GM12872 (cell line): ENCODE data around the gene RIC8B.

ENCODE experiments used
- TF ChIP-seq, protein P1 (sequence below): IDR thresholded peaks from 3 replicates; pipeline ENCODE4 v1.5.1; 2011; ENCODE audit warnings: low read depth, mild to moderate bottlenecking, low read length, moderate library complexity; ENCODE audit not compliant: insufficient read depth

RIC8B gene

DNA sequence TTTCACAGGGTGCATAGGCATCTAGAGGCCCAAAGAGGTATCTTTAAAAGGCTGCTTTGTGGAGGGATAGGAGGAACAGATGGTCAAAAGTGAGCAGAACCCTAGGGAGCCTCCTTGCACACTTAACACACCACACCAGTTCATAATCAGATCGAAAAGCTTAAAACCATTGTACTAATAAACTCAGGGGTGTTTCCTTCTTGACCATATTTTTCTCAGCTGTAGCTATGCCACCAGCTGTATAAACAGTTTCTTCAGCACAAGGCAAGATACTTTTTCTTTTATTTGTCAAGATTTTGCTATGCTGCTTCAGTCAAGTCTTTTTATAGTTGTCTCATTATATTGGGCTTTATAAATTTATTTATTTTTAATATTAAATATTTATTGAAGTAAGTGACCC is 88.7 kb downstream of the RIC8B start:
- TF ChIP-seq, protein P1, sequence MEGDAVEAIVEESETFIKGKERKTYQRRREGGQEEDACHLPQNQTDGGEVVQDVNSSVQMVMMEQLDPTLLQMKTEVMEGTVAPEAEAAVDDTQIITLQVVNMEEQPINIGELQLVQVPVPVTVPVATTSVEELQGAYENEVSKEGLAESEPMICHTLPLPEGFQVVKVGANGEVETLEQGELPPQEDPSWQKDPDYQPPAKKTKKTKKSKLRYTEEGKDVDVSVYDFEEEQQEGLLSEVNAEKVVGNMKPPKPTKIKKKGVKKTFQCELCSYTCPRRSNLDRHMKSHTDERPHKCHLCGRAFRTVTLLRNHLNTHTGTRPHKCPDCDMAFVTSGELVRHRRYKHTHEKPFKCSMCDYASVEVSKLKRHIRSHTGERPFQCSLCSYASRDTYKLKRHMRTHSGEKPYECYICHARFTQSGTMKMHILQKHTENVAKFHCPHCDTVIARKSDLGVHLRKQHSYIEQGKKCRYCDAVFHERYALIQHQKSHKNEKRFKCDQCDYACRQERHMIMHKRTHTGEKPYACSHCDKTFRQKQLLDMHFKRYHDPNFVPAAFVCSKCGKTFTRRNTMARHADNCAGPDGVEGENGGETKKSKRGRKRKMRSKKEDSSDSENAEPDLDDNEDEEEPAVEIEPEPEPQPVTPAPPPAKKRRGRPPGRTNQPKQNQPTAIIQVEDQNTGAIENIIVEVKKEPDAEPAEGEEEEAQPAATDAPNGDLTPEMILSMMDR = no peak

DNA sequence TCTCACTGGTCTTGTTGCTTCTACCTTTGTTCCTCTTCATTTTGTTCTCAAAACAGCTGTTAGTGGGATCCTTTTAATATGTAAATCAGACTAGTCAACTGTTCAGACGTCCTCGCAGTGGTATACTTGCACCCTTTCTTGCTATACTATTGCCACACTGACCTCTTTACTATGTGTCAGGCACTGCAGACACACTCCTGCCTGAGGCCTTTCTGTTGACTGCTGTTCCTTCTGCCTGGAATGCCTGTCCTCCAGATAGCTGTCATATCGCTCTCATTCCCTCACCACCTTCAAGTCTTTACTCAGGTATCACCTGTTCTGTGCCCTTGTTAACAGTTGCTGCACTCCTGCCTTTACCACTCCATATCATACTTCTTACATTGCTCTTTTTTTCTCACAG is 91.2 kb downstream of the RIC8B start:
- TF ChIP-seq, protein P1 = no peak

DNA sequence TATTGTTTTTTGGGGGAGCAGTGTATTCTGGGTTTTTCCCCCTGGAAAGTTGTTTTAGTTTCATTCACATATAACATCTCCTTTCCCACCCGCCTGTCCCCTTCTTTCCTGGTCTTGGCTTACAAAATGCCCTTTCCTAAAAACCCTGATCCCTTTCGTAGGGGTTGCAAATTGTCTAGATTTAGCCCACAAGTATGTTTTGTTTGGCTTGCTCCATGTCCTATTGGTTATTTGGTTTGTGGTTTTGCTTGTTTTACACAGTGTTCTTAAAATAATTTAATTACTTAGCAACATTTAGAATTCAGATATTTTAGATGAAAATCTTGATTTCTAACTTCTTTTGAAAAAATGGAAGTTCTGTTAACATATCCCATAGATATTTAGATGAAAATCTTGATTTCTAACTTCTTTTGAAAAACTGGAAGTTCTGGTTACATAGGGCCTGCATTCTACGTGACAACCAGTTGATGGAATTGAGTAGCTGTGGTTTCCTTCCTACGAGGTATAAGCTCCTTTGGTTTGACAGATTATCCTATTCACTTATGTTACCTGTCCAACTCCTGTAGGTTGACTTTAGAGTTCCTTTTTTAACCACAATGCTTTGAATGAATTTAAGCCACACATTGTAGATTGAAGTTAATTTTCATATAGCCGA is 92.1 kb downstream of the RIC8B start:
- TF ChIP-seq, protein P1 = no peak

DNA sequence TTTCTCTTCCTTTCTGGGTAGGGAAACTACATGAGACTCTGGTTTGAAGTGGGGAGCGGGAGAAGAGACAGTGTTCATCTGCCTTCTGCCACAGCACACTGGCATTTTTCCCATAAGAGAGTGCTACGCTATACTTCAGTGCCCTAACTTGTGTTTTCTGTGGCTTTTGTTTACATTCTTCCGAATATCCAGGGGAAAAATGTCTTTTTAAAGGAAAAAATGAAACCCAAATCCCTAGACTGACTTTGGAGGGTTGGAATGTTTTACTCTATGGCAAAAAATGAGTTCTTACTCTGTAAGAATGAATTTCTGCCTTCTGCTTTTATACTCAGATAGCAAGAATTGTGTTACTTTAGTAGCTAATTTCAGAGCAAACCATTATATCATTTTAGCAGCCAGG is 93.2 kb downstream of the RIC8B start:
- TF ChIP-seq, protein P1 = no peak

DNA sequence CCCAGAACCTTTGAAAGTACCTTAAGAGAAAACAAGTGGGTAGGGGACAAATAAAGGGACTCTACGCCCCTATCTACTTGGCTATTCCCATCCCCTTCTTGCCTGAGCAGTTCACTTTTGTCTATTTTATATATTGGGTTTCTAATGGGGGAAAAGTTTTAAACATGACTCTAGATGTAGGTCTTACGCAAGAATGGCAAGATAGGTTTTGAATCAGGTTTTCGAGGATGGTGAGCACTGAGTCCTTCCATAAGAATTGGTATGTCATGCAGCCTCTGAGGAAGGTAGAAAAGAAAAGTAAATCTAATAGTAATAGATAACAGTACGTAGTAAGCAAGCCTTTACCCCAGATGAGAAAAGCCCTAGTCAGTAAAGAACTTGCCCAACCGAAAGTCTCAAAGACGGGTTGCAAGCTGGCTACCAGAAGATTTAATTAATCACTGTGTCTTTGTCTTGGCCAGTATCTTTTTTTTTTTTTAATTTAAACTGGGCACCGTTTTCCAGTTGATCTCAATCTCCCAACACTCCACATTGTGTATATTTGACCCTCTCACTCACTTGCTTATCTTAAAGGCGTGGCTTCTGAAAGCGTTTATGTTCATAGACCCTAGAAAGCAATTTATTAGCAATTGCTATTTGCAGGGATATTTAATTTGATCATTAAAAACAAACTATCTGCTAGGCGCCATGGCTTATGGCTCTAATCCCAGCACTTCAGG is 94.7 kb downstream of the RIC8B start:
- TF ChIP-seq, protein P1 = no peak

DNA sequence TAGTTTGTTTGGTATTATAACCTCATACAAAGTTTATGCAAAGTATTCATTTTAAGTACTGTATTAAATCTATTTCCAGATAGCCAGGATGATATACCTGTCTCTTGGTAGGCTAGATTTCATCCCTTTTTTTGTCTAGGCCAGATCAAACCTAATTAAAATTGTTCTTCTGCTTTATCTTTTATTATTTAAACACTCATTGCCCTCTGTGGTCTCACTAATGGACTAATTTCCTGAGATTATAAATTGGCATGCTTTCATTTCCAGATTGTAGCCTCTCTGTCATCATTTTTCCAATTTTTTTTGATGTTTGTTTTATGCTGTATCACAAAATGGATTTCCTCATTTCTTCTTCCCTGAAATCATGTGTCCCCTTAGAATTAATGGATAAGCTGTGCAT is 95.6 kb downstream of the RIC8B start:
- TF ChIP-seq, protein P1 = no peak

DNA sequence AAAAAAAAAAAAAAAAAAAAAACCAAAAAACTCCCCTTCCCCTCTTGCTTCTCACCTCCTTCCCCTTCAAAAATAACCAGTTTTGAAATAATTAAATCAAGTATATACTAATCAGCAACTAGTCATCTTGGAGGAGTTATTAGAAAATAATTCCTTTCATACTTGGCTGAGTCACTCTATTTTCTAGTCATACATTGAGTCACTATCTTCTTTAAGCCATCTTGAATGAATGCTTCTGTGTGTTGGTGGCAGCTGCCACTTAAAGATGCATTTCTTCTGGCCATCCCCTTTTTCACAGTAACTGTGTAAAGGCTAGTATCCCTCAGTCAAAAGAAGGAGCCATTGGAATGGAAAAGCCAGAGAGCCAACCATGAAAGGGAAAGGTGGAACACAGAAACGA is 97.0 kb downstream of the RIC8B start:
- TF ChIP-seq, protein P1 = no peak
